Fibroblast of skin of right biceps (primary cell): Measurements from ENCODE around the gene MRPL36.

ENCODE experiments used
- DNase-seq: peaks from one replicate; pipeline ENCODE4 v3.0.0-alpha.2; 2013

The MRPL36 gene

DNA sequence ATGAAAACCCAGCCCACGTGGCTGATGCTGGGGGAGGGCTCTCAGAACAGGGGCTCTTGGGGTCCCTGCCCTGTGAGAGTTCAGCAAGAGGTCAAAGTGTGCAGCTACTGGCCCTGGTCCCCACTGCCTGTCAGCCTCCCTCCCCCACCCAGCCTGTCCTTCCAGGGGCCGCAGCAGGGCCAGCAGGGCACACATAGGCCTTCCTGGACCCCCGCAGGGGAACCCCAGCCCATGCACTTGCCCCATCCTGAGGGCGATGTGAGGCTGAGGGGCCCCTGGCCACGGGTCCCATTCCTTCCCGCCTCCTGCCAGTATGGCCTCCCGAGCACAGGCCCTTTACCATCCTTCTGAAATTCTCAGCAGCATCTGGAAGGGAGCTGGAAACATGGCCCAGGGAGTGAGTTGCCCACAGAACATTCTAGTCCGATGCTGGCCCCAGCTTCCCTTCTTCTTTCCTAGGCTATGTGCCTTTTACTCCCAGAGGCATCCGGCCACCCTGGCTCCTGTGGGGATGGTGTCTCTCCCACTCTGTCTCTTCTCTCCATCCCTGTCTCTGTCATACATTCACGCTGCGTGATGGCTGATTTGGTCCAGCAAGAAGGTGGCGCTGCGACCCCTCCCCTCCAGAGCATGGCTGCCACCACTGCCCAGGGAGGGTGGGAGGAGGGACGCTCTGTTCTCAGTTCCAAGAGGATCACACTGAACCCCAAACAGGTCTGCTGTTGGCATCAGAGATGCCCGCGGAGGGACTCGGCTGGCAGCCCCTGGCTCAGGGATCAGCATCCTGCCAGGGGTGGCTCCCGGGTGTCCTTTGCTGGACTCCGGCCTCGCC, 19.6 kb downstream of the MRPL36 start:
- DNase-seq, result no peak

DNA sequence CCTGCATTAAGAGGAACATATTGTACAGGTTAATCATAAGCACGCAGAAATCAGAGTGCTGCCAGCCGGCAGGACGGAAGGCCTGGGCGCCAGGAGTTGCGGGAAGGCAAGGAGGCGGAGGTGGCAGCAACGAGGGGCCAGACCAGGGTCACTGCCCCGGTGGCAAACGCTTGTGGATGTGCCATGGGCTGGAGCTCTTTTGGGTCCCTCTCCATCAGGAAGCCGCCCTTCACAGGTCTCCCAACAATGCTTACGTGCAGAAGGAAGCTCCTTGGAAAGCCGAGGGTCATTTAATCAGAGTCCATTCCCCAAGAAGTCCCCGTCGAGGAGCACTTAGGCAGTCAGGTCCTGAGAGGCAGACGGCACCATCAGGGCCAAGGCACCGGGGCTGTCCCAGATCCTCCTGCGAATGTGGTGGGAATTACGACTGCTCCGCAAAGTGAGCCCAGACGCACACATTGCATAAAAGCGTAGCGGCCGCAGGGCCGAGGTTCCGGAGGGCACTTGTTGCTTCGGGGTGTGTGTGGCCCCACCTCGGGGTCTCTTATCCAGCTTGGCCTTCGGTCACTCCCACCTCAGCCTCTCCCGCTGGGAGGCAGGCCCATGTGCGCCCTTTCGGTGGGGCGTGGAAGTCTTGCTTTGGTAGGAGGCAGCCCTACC, 20.5 kb downstream of the MRPL36 start:
- DNase-seq, result no peak

DNA sequence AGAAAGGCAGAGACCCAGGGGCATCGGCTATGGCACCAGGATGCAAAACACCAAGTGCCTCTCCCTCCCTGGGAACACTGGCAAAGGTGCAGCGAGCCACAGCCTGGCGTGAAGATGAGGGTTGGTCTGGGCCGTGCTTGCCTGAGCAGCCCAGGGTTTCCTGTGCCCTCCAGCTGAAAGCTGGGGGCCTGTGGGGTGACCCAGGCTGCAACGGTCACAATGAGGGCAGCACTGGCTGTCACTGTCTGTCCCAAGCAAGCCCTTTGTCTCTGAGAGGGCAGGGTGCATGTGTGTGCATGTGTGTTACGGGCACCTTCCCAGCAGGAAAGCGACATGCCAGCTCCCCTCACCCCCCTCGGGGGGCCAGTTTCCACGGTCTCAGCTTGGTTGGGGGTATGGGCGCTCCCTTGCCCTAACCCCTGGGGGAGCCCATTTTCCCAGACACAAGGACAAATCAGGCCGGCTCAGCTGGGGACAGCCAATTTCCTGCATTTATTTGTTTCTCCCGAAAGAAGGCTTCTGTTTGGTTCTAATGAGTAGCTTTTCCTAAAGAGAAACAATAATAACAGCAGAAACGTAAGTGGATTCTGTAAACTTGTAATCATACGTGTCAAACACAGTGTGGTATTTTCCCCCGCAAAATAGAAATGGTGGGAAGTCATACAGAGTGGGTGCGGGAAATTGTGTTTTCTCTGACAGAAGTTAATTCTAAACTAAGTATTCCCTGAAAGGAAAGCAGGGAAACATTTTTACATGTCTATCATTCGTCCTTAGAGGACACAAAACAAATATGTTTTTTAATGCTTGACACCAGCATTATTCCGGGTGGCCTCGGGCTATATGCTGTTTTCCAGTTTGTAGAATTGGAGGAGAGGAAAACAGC, 21.3 kb downstream of the MRPL36 start:
- DNase-seq, result no peak

DNA sequence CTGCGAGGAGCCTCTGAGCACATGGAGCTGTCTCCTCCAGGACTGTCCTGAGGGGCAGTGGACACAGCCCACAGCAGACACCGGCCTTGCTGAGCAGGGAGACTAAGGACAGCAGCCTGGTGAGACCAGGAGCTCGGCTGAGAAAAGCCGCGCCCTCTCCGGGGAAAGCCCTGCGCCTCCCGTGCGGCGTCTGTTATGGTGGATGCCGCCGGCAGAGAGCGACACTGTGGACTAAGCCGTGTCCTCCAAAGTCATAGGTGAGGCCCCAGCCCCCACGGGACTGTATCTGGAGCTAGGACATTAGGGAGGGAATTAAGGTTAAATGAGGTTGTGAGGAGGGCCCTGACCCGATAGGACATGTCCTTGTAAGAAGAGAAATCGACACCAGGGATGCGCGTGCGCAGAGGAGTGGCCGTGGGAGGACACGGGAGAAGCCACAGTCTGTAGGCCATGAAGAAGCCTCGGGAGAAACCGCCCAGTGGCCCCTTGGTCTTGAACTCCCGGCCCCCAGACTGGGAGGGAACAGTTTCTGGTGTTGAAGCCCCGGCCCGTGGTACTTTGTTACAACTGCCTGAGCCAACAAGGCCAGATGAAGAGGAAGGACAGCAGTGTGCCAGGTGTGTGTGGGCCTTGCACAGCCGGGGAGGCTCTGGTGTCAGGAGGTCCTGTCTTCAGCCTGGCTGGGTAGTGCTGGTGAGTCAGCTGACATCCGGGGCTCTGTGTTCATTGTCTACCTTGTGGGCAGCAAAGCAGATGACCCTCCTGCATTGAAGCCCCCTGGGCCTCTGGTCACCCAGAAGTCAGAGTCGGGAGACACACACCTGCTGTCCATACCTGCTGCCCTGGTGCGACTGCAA, 22.1 kb downstream of the MRPL36 start:
- DNase-seq, result no peak

DNA sequence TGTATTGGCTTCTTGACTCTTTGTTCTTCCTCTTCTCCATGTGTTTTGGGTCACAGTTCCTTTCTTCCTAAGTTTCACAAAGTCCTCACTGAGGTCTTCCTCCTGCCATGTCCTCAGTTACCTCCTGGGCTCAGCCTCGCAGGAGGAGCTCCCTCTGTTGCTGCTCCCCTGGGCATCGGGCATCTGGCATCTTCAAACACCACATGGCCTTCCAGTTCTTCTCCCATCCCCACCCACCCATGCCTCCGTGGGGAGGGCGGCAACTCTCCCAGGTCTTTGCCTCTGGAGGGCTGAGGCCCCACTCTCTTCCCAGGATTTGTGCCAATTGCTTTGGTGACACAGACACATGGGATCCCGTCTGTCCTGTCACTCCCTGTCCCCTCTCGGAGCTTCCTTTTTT, 22.8 kb downstream of the MRPL36 start:
- DNase-seq, result no peak

DNA sequence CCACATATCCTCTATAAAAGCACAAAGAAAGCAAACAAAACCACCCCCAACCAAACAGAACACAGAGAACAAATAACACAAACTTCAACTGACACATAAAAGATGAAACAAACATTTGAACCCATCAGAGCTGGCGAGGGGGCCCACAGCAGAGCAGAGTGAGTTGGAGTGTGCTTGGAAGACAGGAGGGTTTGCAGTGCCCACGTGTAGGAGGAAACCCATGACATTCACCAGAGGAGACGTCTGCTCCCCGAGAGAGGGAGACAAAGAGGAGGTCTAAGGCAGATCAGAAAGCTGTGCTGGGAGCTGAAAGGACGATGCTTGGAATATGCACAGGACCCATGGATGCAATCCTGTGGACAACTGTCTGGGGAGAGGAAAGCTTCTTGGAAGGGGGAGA, 27.0 kb downstream of the MRPL36 start:
- peak; percentile 32 for DNase-seq

DNA sequence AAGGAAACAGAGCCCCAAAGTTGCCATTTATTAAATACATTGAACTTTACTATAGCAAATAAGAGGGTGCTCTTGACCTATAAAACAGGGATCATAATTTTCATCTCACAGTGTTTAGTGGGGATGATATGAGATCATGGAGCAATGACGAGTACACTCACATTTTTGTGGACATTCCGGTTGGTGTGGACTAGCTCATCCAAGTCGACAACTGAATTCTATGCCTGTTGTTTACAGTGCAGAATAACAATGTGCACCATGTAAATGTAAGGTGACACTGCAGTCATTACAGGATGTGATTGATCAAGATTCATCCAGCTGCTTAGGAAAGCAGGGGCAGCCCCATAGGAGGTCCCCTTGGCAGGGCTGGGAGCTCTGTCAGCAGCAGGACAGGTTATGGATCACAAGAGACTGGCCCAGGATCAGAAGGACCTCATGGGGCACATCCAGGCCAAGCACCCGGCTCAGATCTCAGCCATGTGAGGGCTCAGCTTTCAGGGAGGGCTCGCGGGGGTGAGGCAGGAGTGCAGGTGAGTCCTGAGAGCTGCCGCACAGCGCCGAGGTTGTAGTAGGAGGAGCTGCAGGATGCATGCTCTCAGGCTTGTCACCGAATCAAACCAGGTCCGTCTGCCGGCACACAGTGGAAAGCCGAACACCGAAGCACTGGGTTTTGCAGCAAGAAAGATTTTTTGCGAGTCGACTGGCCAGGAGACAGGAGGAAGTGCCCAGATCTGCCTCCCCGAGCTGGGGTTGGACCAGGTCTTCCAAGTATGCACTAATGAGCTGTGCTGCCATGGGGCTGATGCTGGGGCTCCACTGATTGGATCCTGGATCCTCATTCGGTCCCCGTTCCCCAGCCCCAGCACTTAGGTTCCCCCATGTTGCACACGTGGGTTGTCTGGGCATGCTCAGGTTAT, 28.2 kb downstream of the MRPL36 start:
- DNase-seq, result no peak

DNA sequence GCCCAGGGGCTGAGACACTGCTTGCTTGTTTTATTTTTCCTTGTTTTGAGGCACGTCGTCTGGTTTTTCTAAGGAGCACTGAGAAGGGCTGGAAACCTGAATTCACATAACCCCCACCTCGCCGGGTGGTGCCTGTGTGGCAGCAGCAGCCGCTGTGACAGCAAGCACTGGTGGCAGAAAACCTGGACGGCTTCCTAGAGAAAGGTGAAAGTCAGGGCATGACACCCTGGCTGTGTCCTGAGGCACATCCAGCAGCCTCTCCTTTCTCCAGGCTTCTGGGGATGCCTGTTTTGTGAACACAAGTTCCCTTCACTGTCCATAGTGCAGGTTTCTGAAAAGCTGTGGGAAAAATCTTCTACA, 29.2 kb downstream of the MRPL36 start:
- no peak for DNase-seq

DNA sequence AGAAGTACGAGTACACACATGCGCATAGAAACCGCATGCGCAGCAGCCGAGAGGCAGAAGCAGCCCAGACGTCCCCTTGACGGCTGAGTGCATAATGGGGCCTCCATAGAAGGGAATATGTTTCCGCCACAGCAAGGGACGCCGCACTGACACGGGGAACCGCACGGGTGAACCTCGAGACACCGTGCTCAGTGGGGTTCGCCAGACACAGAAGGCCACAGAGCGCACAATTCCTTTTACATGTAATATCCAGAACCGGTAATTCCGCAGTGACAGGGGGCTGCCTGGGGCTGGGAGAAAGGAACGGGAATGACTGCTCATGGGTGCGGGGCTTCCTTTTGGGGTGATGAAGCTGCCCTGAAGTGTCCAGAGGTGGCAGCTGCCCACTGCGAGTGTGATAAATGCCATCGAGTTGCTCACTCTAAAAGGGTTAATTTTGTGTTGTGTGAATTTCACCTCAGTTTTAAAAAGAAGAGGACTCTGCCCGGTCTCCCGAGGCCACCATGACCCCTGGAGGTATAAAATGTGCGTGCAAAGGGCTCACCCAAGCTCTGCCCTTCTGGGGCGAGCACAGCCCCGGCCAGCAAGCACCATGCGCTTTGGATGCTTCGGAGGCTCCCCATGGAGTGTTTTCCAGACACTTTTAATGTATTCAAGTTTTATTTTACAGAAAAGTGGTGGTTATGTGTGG, 29.7 kb downstream of the MRPL36 start:
- DNase-seq, result no peak

DNA sequence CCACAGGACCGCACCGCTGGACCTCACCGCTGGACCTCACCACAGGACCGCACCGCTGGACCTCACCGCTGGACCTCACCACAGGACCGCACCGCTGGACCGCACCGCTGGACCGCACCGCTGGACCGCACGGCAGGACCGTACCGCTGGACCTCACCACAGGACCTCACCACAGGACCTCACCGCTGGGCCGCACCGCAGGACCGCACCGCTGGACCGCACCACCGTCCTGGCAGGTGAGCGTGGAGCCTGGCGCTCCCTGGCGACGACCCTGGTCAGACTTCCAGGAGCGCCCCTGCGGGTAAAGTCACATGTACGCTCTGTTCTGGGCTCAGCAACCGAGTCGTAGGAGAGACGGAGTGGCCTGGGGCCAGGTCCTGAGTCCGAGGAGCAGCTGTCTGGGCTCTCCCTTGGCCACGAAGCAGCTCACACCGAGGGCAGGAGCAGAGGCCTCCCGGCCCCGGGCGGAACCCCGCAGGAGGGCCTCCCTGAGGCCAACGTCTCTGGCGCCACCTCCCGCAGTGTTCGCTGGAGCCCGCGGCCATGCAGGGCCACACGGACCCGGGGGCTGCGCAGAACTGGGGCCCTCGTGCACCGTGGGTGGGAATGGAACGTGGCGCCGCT, 30.5 kb downstream of the MRPL36 start:
- DNase-seq, result no peak

DNA sequence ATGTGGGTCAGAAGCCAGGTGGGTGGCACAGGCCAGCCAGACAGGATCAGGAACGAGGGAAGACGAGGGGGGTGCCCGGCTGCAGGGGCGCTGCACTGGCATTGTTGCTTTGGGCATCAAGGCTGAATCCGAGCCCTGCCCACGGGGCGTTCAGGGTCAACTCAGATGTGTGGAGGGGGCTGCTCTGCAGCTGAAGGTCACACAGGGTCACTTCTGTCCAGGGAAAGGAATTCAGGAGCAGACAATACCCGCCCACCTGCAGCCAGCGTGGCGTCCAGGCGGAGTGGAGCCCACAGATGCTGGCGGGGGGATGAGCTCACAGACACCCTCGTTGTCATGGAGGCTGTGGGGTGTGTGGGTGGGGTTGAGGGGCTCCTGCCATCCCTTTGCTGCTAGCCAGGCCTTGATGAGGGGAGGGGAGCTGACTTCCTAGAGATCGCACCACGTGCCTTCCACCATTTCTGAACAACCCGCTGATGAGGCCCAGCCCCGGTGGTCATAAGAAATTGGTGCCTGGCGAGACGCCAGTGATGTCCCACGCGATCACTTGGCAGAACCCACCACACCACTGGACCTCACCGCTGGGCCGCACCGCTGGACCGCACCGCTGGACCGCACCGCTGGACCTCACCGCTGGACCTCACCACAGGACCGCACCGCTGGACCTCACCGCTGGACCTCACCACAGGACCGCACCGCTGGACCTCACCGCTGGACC, 31.2 kb downstream of the MRPL36 start:
- DNase-seq, result no peak

DNA sequence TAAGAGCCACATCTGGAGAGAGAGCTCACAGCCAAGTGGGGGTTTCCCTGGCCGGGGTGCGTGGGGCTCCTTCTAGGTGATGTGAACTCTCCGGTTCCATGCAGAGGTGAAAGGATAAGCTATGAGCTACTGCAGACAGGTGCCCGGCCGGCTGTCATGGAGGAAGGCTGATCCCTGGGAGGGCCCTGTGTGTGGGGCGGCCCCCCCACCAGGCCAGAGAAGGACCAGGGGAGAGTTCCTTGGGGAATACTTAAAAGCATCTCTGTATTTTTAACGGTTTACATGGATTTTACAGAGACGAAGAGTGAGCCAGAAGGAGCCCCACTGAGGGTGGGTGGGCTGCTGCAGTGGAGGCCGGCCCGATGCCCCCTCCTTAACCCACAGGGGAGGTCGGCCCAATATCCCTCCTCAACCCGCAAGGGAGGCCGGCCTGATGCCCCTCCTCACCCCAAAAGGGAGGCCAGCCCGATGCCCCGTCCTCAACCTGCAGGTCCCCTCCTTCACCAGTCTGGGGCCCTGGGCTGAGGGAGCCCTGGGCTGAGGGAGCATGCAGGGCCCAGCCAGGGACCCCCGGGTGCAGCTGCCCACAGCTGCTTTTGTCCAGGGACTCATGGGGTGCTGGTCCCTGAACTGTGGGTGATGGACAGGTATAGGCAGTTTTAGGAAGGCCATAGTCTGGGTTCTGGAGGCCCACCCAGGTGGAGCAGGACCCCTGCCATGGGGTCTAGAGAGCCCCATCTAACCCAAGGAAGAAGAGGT, 31.9 kb downstream of the MRPL36 start:
- DNase-seq, result no peak

DNA sequence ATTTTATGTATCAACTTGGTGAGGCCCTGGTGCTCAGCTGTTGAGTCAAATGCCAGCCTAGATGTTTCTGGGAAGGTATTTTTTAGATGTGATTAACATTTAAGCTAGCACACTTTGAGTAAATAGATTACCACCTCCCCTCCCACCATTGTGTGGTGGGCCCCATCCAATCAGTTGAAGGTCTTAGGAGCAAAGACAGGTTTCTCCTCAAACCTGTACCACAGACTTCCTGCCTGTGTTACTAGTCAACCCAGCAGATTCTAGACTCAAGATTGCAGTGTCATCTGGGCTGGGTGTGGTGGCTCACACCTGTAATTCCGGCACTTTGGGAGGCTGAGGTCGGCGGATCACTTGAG, 33.8 kb downstream of the MRPL36 start:
- DNase-seq, result no peak

DNA sequence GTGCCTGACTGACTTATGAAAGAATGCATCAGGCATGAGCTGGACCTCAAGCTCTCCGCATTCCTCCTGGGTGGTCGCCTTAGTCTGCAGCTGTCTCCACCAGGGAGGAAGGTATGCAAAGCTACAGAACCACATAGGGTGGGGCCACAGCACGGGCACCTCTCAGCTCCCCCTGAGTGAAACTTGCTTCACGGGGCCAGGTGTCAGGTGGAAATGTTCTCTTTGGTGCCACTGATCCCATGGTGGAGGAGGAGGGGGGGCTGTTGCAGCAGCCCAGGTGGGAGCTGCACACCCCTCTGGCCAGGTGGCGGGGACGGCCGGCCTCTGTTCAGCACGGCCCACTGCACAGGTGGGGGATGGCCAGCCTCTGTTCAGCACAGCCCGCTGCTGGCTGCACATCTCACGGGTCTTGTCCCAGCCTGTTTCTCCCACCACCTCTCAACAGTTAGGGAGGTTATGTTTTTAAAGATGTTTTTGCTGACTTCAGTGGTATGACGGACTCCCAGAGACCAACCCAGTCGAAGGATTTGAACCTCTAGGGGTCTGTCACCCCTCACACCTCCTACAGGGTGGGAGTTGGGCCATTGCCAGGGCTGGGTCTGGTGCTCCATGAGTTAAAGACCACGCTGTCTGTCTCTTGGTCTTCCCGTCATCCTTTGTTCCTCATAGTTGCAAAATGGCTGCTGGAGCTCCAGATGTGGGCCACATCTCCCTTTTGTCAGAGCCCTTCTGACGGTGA, 34.3 kb downstream of the MRPL36 start:
- no peak for DNase-seq

DNA sequence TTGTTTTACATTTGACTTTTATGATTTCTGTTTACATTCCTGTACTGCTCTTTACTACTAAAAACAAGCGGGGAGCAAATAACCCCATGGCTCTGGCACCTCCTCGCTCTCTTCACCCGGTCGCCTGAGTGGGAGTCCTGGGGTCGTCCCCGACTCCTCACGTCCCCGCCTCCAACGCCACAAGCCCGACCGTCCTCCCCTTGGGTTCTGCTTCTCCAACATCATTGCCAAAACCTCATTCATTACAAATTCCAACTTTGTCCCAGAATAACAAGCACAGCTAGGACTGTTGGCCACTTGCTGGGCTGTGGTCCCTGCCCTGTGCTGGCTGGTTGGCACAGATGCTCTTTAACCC, 35.1 kb downstream of the MRPL36 start:
- DNase-seq, result no peak

DNA sequence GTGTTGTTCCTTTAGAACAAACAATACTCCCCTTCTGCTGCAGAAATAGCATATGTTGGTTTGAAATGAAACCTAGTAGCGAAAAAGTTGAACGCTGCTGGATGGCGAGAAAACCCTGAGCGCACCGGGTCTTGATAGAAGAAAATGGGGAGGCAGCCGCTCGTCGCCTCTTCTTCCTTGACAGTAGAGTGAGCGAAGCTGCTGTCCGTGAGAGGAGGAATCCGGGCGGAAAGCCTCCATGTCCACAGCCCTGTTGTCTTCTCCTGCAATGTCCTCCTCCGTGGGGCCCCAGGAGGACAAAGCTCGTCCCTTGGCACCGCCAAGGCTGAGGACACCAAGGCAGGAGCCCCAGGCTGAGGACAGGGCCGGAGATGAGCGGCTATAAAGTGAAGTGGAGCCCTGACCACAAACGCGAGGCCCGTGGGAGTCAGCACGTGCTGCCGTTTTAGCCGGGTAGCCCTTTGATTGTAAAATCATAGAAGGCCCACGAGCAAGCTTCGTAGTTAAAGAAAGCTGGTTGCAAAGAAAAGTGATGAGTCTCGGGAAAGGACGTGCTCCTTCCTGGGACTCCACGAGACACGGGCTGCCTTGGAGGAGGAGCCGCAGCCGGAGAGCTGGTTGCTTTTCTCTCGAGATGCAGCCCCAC, 35.6 kb downstream of the MRPL36 start:
- no peak for DNase-seq

DNA sequence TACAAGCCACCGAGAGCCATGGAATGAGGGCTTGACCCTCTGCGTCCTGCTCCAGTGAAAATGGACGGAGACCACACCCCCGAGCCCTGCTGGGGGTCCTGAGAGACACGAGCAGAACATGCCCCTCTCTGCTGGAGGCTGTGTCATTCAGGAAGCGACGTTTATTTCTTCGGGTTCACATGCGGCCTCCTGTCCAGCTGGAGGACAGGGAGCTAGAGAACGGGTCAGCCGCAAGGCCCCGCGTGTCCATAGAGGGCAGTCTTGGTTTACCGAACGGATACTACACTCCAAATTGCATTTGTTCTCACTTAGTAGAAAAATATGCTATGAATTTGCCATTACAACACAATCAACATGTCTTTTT, 36.1 kb downstream of the MRPL36 start:
- peak; percentile 49 for DNase-seq
